WTC11 (cell line): ENCODE measurements around the gene RNF149. TPM values are rescaled to one million over a fixed set of nuclear protein-coding genes. Genes with fewer than 3 reads are reported as not detected.

Source experiments
- ARID4B ChIP-seq: sonication (generic); formaldehyde crosslinking; IDR thresholded peaks from 2 replicates; pipeline ENCODE4 v1.8.0; 2023; ENCODE audit warnings: missing genetic modification reagents, mild to moderate bottlenecking, borderline replicate concordance
- NFYB ChIP-seq: sonication (generic); formaldehyde crosslinking; conservative IDR thresholded peaks from 2 replicates; pipeline ENCODE4 v1.8.0; 2022; ENCODE audit warnings: low read depth, missing genetic modification reagents
- RORB ChIP-seq: fragments of 250-450 bp; sonication (Bioruptor Pico); IDR thresholded peaks from 2 replicates; pipeline ENCODE4 v1.9.0; 2021; ENCODE audit warnings: mild to moderate bottlenecking
- ZNF416 ChIP-seq: fragments of 250-450 bp; sonication (Bioruptor Pico); IDR thresholded peaks from 2 replicates; pipeline ENCODE4 v1.9.0; 2021; ENCODE audit warnings: mild to moderate bottlenecking, inconsistent platforms
- microRNA-seq: library from miRNA; unstranded; fragments of <30 nt; microRNA quantifications from one replicate; pipeline ENCODE4 v1.2.0, GENCODE V29; 2022; ENCODE audit warnings: borderline number of aligned reads
- total RNA-seq: library from RNA; stranded (reverse); gene quantifications from 3 replicates; pipeline ENCODE4 v1.2.3, GENCODE V29; 2021
- TF ChIP-seq, protein P1 (sequence below): sonication (generic); formaldehyde crosslinking; IDR thresholded peaks from 2 replicates; pipeline ENCODE4 v1.8.1; 2023; ENCODE audit warnings: mild to moderate bottlenecking, moderate library complexity, missing genetic modification reagents

The RNF149 gene
- total RNA-seq, 1 experiment from 2014 or later: 25.6 TPM

GRCh38 chr2:101230541-101231001 lies 77.9 kb downstream of the RNF149 start (continued):
- TF ChIP-seq ARID4B (CRISPR knock-in tag) (no peak), ZNF416 (CRISPR knock-in tag) (no peak), NFYB (CRISPR knock-in tag) (no peak), RORB (no peak)
- TF ChIP-seq, protein P1, sequence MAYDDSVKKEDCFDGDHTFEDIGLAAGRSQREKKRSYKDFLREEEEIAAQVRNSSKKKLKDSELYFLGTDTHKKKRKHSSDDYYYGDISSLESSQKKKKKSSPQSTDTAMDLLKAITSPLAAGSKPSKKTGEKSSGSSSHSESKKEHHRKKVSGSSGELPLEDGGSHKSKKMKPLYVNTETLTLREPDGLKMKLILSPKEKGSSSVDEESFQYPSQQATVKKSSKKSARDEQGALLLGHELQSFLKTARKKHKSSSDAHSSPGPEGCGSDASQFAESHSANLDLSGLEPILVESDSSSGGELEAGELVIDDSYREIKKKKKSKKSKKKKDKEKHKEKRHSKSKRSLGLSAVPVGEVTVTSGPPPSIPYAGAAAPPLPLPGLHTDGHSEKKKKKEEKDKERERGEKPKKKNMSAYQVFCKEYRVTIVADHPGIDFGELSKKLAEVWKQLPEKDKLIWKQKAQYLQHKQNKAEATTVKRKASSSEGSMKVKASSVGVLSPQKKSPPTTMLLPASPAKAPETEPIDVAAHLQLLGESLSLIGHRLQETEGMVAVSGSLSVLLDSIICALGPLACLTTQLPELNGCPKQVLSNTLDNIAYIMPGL: no peak

Small RNA genes lying within 50 kb of the gene (microRNA-seq; reads per million reads assigned to microRNA genes)
- gene MIR5696: not detected

Other genes with a start within 250 kb of the RNF149 start
- 30.3 to 51.7 TPM (median 32.0 TPM) in 3 replicates for gene TBC1D8, start 157.3 kb downstream of the RNF149 start, total RNA-seq
- gene CNOT11, start 55.8 kb downstream of the RNF149 start, total RNA-seq: 47.4 to 54.0 TPM (median 48.9 TPM) in 3 replicates
- gene CREG2, start 78.8 kb upstream of the RNF149 start, total RNA-seq: 1.1 to 1.7 TPM (median 1.6 TPM) in 3 replicates
- 0.16 to 0.28 TPM (median 0.21 TPM) in 3 replicates for gene RFX8, start 166.4 kb upstream of the RNF149 start, total RNA-seq